ENCODE data around the gene PARD3B. TPM values are rescaled to one million over a fixed set of nuclear protein-coding genes. Genes with fewer than 3 reads are reported as not detected.

Gene PARD3B
- total and polyA plus RNA-seq, 7 donors, result 0.42 to 6.0 (median 4.8) TPM

DNA sequence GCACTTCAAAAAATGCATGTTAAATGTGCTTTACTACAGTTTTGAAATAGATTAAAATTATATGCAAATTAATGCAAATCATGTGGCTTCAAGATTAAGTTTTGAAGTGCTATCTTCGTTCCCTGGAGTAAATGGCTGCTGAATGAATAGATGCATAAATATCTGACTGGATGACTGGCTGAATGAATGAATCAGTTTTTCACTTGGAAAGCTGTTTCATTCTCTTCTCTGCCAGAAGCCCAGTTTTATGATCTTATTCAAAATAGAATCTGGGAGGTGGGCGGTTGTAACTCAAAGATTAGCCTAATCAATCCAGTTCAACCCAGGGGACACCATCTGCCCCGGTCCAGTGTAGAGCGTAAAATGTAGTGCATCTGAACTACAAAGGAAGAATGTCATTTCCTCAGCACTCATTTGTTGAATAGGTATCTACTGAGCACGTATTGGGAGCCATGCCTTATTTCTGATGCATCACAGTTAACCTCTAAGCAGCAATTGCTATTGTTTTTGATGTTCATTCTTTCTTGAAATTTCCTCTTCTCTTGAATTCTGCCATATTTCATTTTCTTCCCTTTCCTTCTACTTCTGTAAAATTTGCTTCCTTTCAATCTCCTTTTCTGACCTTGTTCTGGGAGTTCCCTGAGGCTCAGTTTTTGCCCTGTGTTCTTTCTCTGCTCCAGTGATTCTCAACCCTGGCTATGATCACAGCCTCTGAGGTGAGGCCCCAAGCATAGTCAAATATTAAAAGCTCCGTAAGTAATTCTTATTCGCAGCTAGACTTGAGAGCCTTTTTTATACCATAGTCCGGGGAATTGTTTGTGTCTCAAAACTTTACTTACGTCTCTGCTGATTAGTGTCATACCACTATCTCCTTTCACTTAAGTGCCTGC, 282.7 kb downstream of the PARD3B start:
- Histone ChIP-seq H3K27me3 (ENCODE audit: insufficient read depth in 3 of 3, low read length in 2 of 3) (no peaks in the 10 kb centered on the region), H3K4me1 (no peaks in the 10 kb centered on the region), H3K36me3 (ENCODE audit: insufficient read depth in 1 of 2, low read depth in 1 of 2) (no peaks in the 10 kb centered on the region), H3K4me3 (no peak overlapping the region), H3K9me3 (no peaks in the 10 kb centered on the region), H3K27ac (no peak overlapping the region)
- WGBS, 3 donors, result 80 to 85% (median 82%) methylated on average over 9 of the region's 9 CpGs
- TF ChIP-seq, protein P1, sequence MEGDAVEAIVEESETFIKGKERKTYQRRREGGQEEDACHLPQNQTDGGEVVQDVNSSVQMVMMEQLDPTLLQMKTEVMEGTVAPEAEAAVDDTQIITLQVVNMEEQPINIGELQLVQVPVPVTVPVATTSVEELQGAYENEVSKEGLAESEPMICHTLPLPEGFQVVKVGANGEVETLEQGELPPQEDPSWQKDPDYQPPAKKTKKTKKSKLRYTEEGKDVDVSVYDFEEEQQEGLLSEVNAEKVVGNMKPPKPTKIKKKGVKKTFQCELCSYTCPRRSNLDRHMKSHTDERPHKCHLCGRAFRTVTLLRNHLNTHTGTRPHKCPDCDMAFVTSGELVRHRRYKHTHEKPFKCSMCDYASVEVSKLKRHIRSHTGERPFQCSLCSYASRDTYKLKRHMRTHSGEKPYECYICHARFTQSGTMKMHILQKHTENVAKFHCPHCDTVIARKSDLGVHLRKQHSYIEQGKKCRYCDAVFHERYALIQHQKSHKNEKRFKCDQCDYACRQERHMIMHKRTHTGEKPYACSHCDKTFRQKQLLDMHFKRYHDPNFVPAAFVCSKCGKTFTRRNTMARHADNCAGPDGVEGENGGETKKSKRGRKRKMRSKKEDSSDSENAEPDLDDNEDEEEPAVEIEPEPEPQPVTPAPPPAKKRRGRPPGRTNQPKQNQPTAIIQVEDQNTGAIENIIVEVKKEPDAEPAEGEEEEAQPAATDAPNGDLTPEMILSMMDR (IDR thresholded peaks at IDR 0.05), result no peak
- intact Hi-C loops (cut with DNase I), result no loop called here
- DNase-seq (no peak), ATAC-seq (no peak)

DNA sequence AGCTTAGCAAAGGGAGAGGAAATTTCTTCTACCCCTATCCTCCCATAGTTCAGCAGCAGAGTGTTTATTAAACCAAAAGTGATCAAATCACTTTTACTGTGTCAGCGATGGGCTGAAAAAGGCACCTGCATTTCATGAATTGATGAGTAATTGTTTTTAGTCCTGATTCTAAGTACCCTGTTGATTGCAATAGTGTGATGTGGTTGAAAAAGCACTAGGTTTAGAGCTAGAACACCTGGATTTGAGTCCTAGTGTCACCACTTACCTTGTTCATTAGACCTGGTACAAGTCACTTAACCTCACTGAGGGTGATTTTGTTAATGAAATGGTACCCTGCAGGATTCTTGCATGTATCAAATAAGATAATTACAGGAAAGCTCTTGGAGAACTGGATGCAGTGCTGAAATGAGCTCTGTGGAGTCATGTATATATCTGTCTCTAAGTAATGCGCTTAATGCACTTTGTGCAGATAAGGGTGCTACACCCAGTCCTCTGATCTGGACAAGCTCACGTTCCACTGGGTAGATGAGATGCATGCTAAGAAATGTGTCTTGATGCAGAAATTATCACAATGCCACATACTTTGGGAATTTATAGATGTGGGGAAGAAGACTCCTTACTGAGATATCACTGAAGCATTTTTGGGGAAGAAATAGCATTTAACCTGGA, 289.6 kb downstream of the PARD3B start:
- H3K4me1 ChIP-seq, result no peaks in the 10 kb centered on the region
- ATAC-seq (no peak), DNase-seq (no peak)
- H3K9me3 ChIP-seq, result no peaks in the 10 kb centered on the region
- WGBS, 3 donors, result 95 to 99% (median 97%) methylated on average over 3 of the region's 3 CpGs
- intact Hi-C loops (cut with DNase I), result no loop called here
- H3K27me3 ChIP-seq (ENCODE audit: insufficient read depth in 3 of 3, low read length in 2 of 3), result no peaks in the 10 kb centered on the region
- no peak overlapping the region for H3K27ac ChIP-seq
- no peak overlapping the region for H3K4me3 ChIP-seq
- TF ChIP-seq, protein P1 (IDR thresholded peaks at IDR 0.05), result no peak
- no peaks in the 10 kb centered on the region for H3K36me3 ChIP-seq (ENCODE audit: insufficient read depth in 1 of 2, low read depth in 1 of 2)

DNA sequence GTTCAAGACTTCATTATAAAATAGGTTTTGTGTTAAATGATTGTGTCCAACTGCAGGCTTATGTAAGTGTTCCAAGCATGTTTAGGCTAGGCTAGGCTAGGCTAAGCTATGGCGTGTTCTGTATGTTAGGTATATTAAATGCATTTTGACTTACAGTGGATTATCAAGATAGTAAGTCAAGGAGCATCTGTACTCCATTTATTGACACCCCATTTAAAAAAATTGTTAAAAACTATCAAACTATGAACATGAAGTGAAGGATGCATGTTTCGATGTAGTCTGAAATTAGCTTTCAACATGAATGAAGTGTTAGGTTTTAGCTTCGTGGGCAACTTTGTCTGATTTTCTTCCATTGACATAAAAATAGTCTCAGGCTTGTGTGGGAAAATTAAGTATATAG, 290.5 kb downstream of the PARD3B start:
- H3K4me3 ChIP-seq, result no peak overlapping the region
- 95 to 96% (median 95%) methylated on average over 3 of the region's 3 CpGs for WGBS, 3 donors
- no peaks in the 10 kb centered on the region for H3K9me3 ChIP-seq
- no peaks in the 10 kb centered on the region for H3K36me3 ChIP-seq (ENCODE audit: insufficient read depth in 1 of 2, low read depth in 1 of 2)
- no peak for DNase-seq
- no peak for ATAC-seq
- intact Hi-C loops (cut with DNase I), result no loop called here
- no peaks in the 10 kb centered on the region for H3K27me3 ChIP-seq (ENCODE audit: insufficient read depth in 3 of 3, low read length in 2 of 3)
- TF ChIP-seq, protein P1 (IDR thresholded peaks at IDR 0.05), result no peak
- no peaks in the 10 kb centered on the region for H3K4me1 ChIP-seq
- no peak overlapping the region for H3K27ac ChIP-seq

DNA sequence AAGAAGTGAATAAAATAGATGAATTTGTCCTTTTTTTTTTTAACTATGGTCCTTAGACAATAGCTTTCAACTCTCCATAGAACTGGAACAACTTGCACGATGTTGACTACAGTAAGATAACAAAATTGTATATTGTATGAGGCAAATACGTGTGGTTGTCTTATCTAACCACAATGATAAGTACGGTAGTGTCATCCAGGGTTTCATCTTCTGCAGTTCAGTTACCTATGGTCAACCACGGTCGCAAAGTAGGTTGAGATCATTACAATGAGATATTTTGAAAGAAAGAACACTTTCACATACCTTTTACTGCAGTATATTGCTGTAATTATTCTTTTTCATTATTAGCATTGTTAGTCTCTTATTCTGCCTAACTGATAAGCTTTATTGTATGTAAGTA, 295.2 kb downstream of the PARD3B start:
- TF ChIP-seq, protein P1 (IDR thresholded peaks at IDR 0.05), result no peak
- Histone ChIP-seq H3K4me3 (no peak overlapping the region), H3K4me1 (peaks cover 25% of the 10 kb centered on the region), H3K9me3 (no peaks in the 10 kb centered on the region), H3K27ac (no peak overlapping the region), H3K27me3 (ENCODE audit: insufficient read depth in 3 of 3, low read length in 2 of 3) (no peaks in the 10 kb centered on the region), H3K36me3 (ENCODE audit: insufficient read depth in 1 of 2, low read depth in 1 of 2) (no peaks in the 10 kb centered on the region)
- DNase-seq (no peak), ATAC-seq (no peak)
- intact Hi-C loops (cut with DNase I), result no loop called here
- 96% methylated on average over 5 of the region's 5 CpGs for WGBS, 3 donors
